H1 (cell line): ENCODE measurements around the gene SH2D2A. TPM values are rescaled to one million over a fixed set of nuclear protein-coding genes. Genes with fewer than 3 reads are reported as not detected.

Experiments used
- BCL11A ChIP-seq, 2 experiments: IDR thresholded peaks; one replicate each; pipeline ENCODE4 v1.6.1; 2011; ENCODE audit warnings: low read depth in 2 of 2, low read length in 2 of 2, mild to moderate bottlenecking in 2 of 2
- JUND ChIP-seq: IDR thresholded peaks from 2 replicates; pipeline ENCODE4 v1.6.1; 2011; ENCODE audit warnings: mild to moderate bottlenecking, improper control_type of control experiment, low read length
- KDM4A ChIP-seq: IDR thresholded peaks from one replicate; pipeline ENCODE4 v1.7.1; 2012; ENCODE audit warnings: low read depth, mild to moderate bottlenecking, moderate library complexity, low read length, inconsistent platforms; ENCODE audit not compliant: severe bottlenecking
- PHF8 ChIP-seq: fragments of 200-600 bp; sonication (generic); conservative IDR thresholded peaks from 2 replicates; pipeline ENCODE4 v1.7.1; 2012; ENCODE audit warnings: low read depth, mild to moderate bottlenecking, inconsistent platforms, low read length, moderate library complexity
- POU5F1 ChIP-seq: IDR thresholded peaks from 2 replicates; pipeline ENCODE4 v1.6.1; 2011; ENCODE audit warnings: low read depth, mild to moderate bottlenecking, low read length, moderate library complexity
- RAD21 ChIP-seq, 2 experiments: IDR thresholded peaks in 1 of 2; conservative IDR thresholded peaks in 1 of 2; 2 replicates each; pipeline ENCODE4 v1.6.1; 2011; ENCODE audit warnings: low read depth in 2 of 2, low read length in 2 of 2, improper control_type of control experiment in 1 of 2, inconsistent platforms in 1 of 2, mild to moderate bottlenecking in 1 of 2, moderate library complexity in 1 of 2
- polyA plus RNA-seq, 7 experiments: library from polyadenylated mRNA; depleted of rRNA in 3 of 7; stranded (reverse) in 5 of 7; unstranded in 2 of 7; fragments of >200 nt in 5 of 7; fragments of 200-250 nt in 2 of 7; gene quantifications; 1 replicate in 5 of 7; 2 replicates in 1 of 7; 4 replicates in 1 of 7; pipeline versions ENCODE4 v1.2.1 to v1.2.3, GENCODE V29; 2011 to 2013; ENCODE audit warnings: missing spikeins in 2 of 7, mixed read lengths in 2 of 7
- total RNA-seq: library from RNA; stranded (reverse); fragmentation: NEBNext Ultra II Directional; extraction: Animal tissue kit (Norgen Biotek cat#: 25700); gene quantifications from 2 replicates; pipeline ENCODE4 v1.2.1, GENCODE V29; 2021

SH2D2A gene
- total and polyA plus RNA-seq, 2 of the 8 experiments (the other 6 are each of a cell fraction or from before 2014, with no cell fraction given): 3.3 to 7.9 TPM

GRCh38 chr1:156772728-156773497, 43.7 kb downstream of the SH2D2A start (continued):
- TF ChIP-seq PHF8 (no peak), RAD21 (IDR thresholded peaks at IDR 0.05 in 1 of 2, conservative IDR thresholded peaks at IDR 0.05 in 1 of 2; ENCODE audit: low read depth in 2 of 2, low read length in 2 of 2) (no peak), KDM4A (no peak), JUND (no peak), POU5F1 (no peak), BCL11A (IDR thresholded peaks at IDR 0.05; ENCODE audit: low read depth in 2 of 2, low read length in 2 of 2) (no peak)
- TF ChIP-seq, all 59 proteins: peak for 0
